ENCODE measurements around the gene QSOX2. TPM values are rescaled to one million over a fixed set of nuclear protein-coding genes. Genes with fewer than 3 reads are reported as not detected.
A peak's percentile ranks its signal among the peaks of the same experiment; 100 is the strongest.

Gene QSOX2
- total RNA-seq, 1 donor from 2014 or later: 24.1 TPM

DNA sequence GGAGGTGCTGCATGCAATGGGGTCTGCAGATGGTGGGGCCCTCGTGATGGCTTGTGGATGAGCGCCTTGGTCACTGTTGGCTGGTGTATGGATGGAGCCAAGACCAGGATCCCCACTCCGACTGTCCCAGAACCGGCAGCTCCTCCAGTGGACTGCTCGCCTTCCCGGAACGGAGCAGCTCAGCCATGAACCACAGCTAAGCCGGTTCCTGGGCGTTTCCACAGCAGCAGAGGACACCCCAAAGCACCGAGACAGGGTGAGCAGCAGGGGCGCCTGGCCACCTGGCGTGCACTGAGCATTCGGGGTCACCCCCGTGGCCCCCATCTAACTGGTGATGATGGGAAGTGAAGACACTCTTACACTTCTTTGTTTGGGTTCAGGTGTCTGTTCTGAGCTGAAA is 32.1 kb upstream of the QSOX2 start:
- Mint-ChIP-seq H3K27me3 (peaks cover 18% of the 10 kb centered on the region), H3K4me3 (ENCODE audit: low read depth) (no peak overlapping the region), H3K9me3 (ENCODE audit: low read depth) (no peaks in the 10 kb centered on the region), H3K27ac (no peak overlapping the region), H3K4me1 (ENCODE audit: low read depth) (no peaks in the 10 kb centered on the region), H3K36me3 (ENCODE audit: insufficient read depth) (no peaks in the 10 kb centered on the region)
- DNase-seq (ENCODE audit: low spot score, unreplicated experiment): no peak
- TF ChIP-seq, protein P1, sequence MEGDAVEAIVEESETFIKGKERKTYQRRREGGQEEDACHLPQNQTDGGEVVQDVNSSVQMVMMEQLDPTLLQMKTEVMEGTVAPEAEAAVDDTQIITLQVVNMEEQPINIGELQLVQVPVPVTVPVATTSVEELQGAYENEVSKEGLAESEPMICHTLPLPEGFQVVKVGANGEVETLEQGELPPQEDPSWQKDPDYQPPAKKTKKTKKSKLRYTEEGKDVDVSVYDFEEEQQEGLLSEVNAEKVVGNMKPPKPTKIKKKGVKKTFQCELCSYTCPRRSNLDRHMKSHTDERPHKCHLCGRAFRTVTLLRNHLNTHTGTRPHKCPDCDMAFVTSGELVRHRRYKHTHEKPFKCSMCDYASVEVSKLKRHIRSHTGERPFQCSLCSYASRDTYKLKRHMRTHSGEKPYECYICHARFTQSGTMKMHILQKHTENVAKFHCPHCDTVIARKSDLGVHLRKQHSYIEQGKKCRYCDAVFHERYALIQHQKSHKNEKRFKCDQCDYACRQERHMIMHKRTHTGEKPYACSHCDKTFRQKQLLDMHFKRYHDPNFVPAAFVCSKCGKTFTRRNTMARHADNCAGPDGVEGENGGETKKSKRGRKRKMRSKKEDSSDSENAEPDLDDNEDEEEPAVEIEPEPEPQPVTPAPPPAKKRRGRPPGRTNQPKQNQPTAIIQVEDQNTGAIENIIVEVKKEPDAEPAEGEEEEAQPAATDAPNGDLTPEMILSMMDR (IDR thresholded peaks at IDR 0.05; ENCODE audit: unreplicated experiment): no peak

DNA sequence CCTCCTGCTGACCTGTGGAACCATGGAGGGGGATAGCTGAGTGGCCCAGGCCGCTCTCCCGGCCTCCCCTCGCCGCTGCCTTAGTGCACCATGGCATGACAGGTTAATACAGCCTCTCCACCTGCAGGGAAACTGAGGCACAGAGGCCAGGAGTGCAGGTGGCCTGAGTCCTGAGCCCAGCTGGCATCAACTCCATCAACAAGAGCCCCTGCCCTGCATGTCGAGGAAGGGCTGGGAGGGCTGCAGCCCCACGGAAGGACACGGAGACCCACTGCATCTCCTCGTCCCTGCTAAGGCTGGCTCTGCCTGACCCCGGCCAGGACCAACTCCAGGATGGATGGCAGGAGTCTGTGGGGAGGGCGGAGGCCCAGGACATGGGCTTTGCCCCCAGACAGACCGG is 31.1 kb upstream of the QSOX2 start:
- Mint-ChIP-seq H3K36me3 (ENCODE audit: insufficient read depth) (no peaks in the 10 kb centered on the region), H3K4me3 (ENCODE audit: low read depth) (no peak overlapping the region), H3K27ac (no peak overlapping the region), H3K9me3 (ENCODE audit: low read depth) (no peaks in the 10 kb centered on the region), H3K27me3 (peaks cover 22% of the 10 kb centered on the region), H3K4me1 (ENCODE audit: low read depth) (no peaks in the 10 kb centered on the region)
- TF ChIP-seq, protein P1 (IDR thresholded peaks at IDR 0.05; ENCODE audit: unreplicated experiment): no peak
- DNase-seq (ENCODE audit: low spot score, unreplicated experiment): no peak

DNA sequence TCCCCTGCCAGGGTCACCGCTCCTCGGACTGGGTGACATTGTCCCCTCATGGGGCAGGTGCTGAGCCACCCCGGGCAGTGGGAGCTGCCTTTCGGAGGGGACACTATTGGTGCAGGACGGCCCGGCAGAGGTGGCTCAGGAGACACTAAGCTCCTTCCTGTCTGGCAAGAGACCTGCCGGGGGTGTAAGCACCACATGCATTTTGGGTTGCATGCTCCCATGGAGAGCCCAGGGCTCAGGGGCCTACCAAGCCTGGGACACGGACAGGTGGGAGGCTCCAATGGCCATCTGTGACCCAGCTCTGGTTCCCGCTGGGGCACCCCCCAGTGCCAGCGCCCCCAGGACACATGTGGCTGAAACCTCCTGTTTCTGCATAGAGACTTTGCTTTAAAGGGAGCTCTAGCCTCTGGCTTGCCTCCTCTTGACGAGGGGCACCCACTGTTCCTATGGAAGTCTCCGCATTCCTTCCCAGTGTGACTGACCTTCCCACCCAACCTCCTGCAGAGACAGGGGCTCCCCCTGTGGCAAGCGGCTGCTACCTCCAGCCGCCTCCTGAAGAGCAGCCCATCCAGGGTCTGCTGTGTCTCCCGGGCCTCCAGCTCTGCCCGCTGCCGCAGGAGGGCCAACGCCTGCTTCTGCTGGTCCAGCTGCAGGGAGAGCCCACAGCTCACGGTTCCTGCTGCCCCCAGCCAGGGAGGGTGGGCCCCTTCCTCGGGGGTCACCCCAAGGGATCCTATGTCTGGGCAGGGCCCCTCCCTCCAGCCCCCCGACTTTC is 30.2 kb upstream of the QSOX2 start:
- TF ChIP-seq, protein P1 (IDR thresholded peaks at IDR 0.05; ENCODE audit: unreplicated experiment): peak; percentile 39
- H3K27me3 Mint-ChIP-seq: peaks cover 22% of the 10 kb centered on the region
- no peaks in the 10 kb centered on the region for H3K36me3 Mint-ChIP-seq (ENCODE audit: insufficient read depth)
- H3K9me3 Mint-ChIP-seq (ENCODE audit: low read depth): no peaks in the 10 kb centered on the region
- no peak for DNase-seq (ENCODE audit: low spot score, unreplicated experiment)
- no peak overlapping the region for H3K4me3 Mint-ChIP-seq (ENCODE audit: low read depth)
- H3K4me1 Mint-ChIP-seq (ENCODE audit: low read depth): no peaks in the 10 kb centered on the region
- H3K27ac Mint-ChIP-seq: no peak overlapping the region

DNA sequence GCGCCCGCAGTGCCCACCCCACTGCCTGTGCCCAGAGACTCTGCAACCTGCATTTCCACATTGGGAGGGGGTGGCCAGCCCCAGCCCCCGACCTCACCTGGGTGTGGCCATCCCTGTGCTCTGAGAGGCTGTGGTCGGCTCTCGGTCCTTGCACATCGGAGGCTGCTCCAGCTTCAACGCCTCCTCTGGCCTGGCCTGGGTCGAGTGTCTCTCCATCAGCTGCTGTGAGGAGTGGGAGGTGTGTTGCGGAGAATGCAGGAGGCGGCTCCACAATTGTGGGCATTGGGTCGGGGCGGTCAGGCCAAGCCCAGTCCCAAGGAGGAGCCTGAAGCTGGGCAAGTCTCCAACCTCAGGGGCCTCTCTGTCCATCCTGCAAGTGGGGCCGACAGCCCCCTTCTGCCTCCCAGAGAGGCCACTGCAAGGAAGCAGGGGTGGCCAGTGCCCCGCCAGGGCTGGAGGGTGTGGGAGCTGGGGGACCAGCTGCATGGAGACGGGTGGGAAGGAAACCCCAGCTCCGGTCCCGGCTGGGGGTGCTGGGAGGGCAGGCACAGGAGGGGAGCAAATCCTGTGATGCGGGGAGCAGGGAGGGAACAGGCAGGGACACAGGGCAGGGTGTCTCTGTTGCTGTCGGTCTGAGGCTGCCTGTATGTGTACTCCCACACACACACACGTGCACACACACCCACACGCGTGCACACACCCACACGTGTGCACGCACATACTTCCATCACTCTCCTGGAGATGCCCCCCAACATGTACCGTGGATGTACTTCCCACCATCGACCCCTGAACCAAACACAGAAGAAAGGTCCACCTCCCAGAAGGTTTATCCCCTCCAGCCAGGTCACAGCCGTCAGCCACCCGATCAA is 29.4 kb upstream of the QSOX2 start:
- no peak overlapping the region for H3K27ac Mint-ChIP-seq
- no peaks in the 10 kb centered on the region for H3K9me3 Mint-ChIP-seq (ENCODE audit: low read depth)
- TF ChIP-seq, protein P1 (IDR thresholded peaks at IDR 0.05; ENCODE audit: unreplicated experiment): no peak
- DNase-seq (ENCODE audit: low spot score, unreplicated experiment): no peak
- H3K27me3 Mint-ChIP-seq: peaks cover 22% of the 10 kb centered on the region
- no peaks in the 10 kb centered on the region for H3K36me3 Mint-ChIP-seq (ENCODE audit: insufficient read depth)
- H3K4me3 Mint-ChIP-seq (ENCODE audit: low read depth): no peak overlapping the region
- no peaks in the 10 kb centered on the region for H3K4me1 Mint-ChIP-seq (ENCODE audit: low read depth)

DNA sequence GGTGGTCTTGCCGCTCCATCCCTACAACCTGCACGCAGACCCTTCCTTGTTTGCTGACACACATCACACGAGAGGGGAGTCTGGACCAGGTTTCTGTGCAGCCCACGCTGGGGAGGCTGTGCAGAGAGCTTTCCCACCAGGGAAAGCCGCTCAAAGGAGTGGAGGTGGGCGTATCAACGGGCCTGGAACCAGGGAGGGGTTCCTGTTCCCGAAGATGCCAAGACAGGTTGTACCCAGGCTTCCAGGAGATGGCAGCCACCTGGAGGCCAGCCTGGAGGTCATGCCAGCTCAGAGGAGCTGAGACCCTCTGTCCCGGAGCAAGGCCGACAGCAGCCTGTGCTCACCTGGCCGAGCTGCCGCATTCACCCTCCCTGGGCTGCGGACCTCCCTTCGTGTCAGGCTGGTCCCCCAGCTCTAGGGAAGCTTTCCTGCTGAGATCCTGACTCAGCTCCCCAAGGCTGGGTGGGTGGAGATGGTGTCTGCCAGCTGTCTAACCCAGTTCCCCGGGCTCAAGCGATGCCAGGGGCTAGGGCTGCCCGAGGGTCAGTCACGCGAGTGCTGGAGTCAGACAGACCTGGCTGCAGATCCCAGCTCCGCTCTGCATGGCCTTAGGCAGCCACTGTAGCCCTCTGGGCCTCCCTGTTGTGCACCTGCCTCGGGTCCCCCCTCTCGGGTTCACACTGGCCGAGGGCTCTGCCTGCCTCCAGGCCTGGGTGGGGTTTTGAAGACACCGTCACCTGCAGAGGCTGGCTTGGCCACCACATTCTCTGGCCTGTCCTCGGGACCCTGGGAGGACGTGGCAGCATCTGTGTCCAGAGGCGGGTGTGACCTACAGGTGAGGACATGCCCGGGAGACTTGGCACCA is 28.5 kb upstream of the QSOX2 start:
- Mint-ChIP-seq H3K27ac (no peak overlapping the region), H3K36me3 (ENCODE audit: insufficient read depth) (no peaks in the 10 kb centered on the region), H3K27me3 (peaks cover 26% of the 10 kb centered on the region), H3K9me3 (ENCODE audit: low read depth) (no peaks in the 10 kb centered on the region), H3K4me1 (ENCODE audit: low read depth) (no peaks in the 10 kb centered on the region), H3K4me3 (ENCODE audit: low read depth) (no peak overlapping the region)
- TF ChIP-seq, protein P1 (IDR thresholded peaks at IDR 0.05; ENCODE audit: unreplicated experiment): no peak
- DNase-seq (ENCODE audit: low spot score, unreplicated experiment): no peak

All from progenitor cell of endocrine pancreas (in vitro differentiated cells).